Bronchial epithelial cell (primary cell): ENCODE results near the gene PDYN. TPM values are rescaled to one million over a fixed set of nuclear protein-coding genes. Genes with fewer than 3 reads are reported as not detected.
A peak's percentile ranks its signal among the peaks of the same experiment; 100 is the strongest.

ENCODE experiments used
- DNase-seq: peaks from one replicate; pipeline ENCODE4 v3.0.0-alpha.2; 2010; ENCODE audit warnings: low read depth
- FAIRE-seq: peaks from 2 replicates; lab custom pipeline; 2011; peaks lifted over from hg19 to GRCh38; lab: Jason Lieb, UNC
- H3K27me3 ChIP-seq: 2 replicates; pipeline ENCODE4 v1.5.1; 2011; ENCODE audit warnings: low read length; ENCODE audit not compliant: control insufficient read depth, insufficient read depth
- H3K36me3 ChIP-seq: 2 replicates; pipeline ENCODE4 v1.5.1; 2011; ENCODE audit warnings: low read length; ENCODE audit not compliant: control insufficient read depth, insufficient read depth
- H3K4me3 ChIP-seq: 2 replicates; pipeline ENCODE4 v1.5.1; 2011; ENCODE audit warnings: mild to moderate bottlenecking, low read depth, low read length, control low read depth
- total RNA-seq: library from RNA; depleted of rRNA; stranded (reverse); fragments of >200 nt; gene quantifications from 2 replicates; pipeline ENCODE4 v1.2.1, GENCODE V29; 2014
- TF ChIP-seq, protein P1 (sequence below): IDR thresholded peaks from 2 replicates; pipeline ENCODE4 v1.5.1; 2011; ENCODE audit warnings: mild to moderate bottlenecking, moderate library complexity, low read length, control low read depth, inconsistent platforms; ENCODE audit not compliant: insufficient read depth, severe bottlenecking

The PDYN gene
- total RNA-seq, 1 donor from 2014 or later, result not detected

DNA sequence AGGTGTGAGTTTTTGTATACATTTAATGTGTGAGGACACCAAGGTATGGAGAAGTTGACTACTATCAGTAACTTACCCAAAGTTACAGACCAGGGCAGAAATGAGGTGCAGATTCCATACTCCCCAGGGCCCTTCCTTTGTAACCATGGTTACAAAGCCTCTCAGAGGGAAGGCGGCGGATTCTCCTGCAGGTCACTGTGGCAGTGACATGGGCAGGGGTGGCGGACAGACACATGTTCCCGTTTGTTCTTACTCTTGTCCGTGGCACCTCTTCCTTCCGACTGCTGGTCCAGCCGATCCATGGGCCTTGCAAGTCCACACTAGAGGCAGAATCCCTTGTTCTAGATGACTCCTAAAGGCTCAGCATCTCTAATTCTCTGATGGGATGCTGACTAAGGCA, 43.0 kb downstream of the PDYN start:
- FAIRE-seq (no peak), DNase-seq (no peak)
- Histone ChIP-seq H3K36me3 (no peaks in the 10 kb centered on the region), H3K4me3 (no peak overlapping the region), H3K27me3 (no peaks in the 10 kb centered on the region)
- TF ChIP-seq, protein P1, sequence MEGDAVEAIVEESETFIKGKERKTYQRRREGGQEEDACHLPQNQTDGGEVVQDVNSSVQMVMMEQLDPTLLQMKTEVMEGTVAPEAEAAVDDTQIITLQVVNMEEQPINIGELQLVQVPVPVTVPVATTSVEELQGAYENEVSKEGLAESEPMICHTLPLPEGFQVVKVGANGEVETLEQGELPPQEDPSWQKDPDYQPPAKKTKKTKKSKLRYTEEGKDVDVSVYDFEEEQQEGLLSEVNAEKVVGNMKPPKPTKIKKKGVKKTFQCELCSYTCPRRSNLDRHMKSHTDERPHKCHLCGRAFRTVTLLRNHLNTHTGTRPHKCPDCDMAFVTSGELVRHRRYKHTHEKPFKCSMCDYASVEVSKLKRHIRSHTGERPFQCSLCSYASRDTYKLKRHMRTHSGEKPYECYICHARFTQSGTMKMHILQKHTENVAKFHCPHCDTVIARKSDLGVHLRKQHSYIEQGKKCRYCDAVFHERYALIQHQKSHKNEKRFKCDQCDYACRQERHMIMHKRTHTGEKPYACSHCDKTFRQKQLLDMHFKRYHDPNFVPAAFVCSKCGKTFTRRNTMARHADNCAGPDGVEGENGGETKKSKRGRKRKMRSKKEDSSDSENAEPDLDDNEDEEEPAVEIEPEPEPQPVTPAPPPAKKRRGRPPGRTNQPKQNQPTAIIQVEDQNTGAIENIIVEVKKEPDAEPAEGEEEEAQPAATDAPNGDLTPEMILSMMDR, result no peak

DNA sequence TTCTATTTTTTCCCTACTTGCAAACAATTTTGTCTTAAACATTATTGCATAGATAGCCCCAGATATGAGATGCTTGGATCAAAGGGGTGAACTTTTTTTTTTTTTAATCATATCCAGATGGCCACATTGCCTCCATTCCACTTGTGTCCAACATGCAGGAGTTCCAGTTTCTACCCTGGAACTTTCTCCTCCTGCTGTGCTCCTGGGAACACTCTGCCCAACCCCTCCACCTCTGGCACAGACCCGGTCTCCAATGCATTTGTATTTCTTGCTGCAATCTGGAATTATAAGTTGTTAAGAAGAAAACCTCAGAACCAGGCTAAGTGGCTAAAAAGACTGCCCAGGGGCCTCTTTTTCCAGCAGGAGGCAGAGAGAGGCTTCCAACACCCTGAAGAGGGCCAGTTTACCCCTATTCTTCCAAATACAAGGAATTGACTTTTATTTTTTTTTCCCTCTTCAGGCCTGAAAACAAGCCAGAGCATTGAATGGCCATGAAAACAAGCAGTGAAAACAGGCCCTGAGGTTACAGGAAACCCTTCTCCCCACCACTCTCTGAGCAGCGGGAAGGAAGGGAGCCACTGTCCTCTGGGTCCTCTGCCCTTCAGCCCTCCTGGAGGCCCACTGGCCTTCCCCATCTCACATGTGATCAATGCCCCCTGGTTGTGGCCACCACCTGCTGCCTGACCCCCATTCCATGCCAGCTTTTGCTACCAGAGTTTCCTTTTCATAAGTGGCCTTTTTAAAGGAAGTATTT, 44.3 kb downstream of the PDYN start:
- H3K36me3 ChIP-seq, result no peaks in the 10 kb centered on the region
- FAIRE-seq, result no peak
- TF ChIP-seq, protein P1, result no peak
- H3K4me3 ChIP-seq, result no peak overlapping the region
- DNase-seq, result no peak
- no peaks in the 10 kb centered on the region for H3K27me3 ChIP-seq

DNA sequence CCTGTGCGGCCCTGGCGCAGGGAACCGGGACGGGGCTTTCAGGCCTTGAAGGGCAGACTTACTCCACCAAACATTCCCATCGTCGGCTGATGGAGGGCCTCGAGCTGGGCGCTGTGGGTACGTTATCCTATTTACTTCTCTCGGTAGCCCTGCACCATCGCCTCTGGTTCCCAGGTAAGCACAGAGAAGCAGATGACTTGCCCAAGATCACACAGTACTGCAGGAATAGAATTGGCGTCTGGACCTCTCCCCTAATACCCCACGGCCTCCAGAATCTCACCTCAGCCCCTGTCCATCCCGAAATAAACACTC, 46.4 kb downstream of the PDYN start:
- Histone ChIP-seq H3K27me3 (no peaks in the 10 kb centered on the region), H3K36me3 (no peaks in the 10 kb centered on the region), H3K4me3 (no peak overlapping the region)
- DNase-seq, result no peak
- FAIRE-seq, result no peak
- TF ChIP-seq, protein P1, result no peak

DNA sequence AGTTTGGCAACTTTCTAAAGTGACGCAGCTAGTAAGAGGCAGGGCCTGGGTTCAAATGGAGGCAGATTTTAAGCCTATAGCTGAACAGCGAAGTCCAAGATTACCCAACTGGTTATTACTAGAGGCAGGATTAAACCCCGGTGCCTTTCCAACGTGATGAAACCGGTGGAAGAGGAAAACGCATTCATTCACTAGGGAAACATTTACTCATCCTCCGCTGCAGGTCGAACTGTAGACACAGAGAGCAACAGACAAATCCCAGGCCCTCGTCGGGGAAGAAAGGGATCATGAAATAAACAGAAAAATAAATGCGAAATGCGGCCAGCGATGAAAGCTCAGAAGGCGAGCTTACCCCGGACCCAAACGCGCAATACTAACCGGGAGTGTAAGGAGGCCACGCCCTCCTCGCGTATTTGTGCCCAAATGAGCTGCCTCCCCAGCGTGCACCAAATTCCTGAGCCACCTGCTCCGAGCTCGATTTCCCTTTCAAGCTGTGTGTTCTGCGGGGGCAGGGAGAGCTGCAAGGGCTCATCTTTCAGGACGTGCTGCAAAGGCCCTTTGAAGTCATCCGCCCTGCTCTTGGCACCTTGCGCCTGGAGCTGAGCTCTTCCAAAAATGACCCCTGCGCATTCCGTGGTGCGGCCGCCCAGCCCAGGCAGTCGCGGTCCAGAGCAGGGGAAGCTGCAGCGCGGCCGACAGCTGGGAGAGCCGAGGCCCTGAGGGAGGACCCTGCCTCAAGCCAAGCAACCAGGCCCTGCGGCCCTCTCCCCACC, 46.9 kb downstream of the PDYN start:
- TF ChIP-seq, protein P1, result no peak
- DNase-seq (peak; percentile 71), FAIRE-seq (no peak)
- Histone ChIP-seq H3K36me3 (no peaks in the 10 kb centered on the region), H3K27me3 (no peaks in the 10 kb centered on the region), H3K4me3 (peak overlapping the region; percentile 1)

DNA sequence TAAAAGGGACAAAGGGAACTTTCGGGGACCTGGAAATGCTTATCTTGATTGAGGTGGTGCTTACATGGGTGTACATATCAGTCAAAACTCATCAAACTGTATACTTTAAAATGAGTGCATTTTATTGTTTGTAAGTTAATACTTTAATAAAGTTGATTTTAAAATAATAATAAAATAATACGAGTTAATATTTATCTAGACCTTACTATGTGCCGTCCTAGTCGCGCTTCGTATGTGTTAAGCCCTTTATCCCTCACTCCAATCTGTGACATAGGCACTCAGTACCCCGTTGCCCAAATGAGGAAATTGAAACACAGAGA, 47.5 kb downstream of the PDYN start:
- Histone ChIP-seq H3K36me3 (no peaks in the 10 kb centered on the region), H3K27me3 (no peaks in the 10 kb centered on the region), H3K4me3 (no peak overlapping the region)
- FAIRE-seq (no peak), DNase-seq (no peak)
- TF ChIP-seq, protein P1, result no peak
